ENCODE measurements around the gene MTA3. TPM values are rescaled to one million over a fixed set of nuclear protein-coding genes. Genes with fewer than 3 reads are reported as not detected.

MTA3 gene
- polyA plus RNA-seq, 1 donor from 2014 or later = 11.2 TPM

DNA sequence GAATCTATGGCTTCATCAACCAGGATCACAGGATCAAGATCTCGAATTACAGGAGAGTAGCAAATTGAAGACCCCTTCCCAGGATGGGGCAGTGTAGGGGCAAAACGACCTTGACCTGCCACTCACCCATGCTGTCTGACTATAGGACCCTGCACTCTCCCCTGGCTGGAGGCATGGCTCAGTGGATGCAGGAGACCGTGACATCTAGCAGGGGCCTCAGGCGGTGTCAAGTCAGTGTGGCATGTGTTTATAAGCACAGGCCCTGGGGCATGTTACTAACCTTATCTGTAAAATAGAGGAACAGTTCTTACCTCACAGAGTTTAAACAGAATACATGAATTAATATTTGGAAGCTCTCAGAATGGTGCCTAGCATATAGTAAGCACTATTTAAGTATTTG is 220.4 kb downstream of the MTA3 start:
- Histone ChIP-seq H3K9ac (ENCODE audit: low read length) (no peak overlapping the region), H3K4me3 (ENCODE audit: low read length) (no peak overlapping the region), H3K36me3 (ENCODE audit: insufficient read depth, low read length) (no peaks in the 10 kb centered on the region), H3K79me2 (replicated peaks; ENCODE audit: insufficient read depth, low read length) (no peaks in the 10 kb centered on the region), H3K27me3 (ENCODE audit: insufficient read depth, low read depth, low read length) (peaks cover 30% of the 10 kb centered on the region), H2AFZ (ENCODE audit: low read depth, low read length) (no peak overlapping the region), H3K27ac (ENCODE audit: low read length) (no peak overlapping the region), H3K4me2 (ENCODE audit: low read length) (no peak overlapping the region), H4K20me1 (ENCODE audit: insufficient read depth) (no peaks in the 10 kb centered on the region), H3K9me3 (ENCODE audit: low read length) (no peaks in the 10 kb centered on the region), H3F3A (ENCODE audit: insufficient read depth, low read length, poor library complexity, severe bottlenecking) (no peaks in the 10 kb centered on the region), H3K9me2 (ENCODE audit: insufficient read depth, low read length) (no peaks in the 10 kb centered on the region)
- TF ChIP-seq MXI1 (conservative IDR thresholded peaks at IDR 0.05; ENCODE audit: poor library complexity, severe bottlenecking) = no peak
- TF ChIP-seq CTCF (IDR thresholded peaks at IDR 0.05; ENCODE audit: poor library complexity, severe bottlenecking) = no peak
- no peak for TF ChIP-seq TAF1 (IDR thresholded peaks at IDR 0.05; ENCODE audit: low read depth)
- TF ChIP-seq SMC3 (conservative IDR thresholded peaks at IDR 0.05; ENCODE audit: poor library complexity) = no peak
- TF ChIP-seq EZH2 (IDR thresholded peaks at IDR 0.05; ENCODE audit: borderline replicate concordance, insufficient read depth, low read length, poor library complexity, severe bottlenecking) = no peak
- TF ChIP-seq, protein P1, sequence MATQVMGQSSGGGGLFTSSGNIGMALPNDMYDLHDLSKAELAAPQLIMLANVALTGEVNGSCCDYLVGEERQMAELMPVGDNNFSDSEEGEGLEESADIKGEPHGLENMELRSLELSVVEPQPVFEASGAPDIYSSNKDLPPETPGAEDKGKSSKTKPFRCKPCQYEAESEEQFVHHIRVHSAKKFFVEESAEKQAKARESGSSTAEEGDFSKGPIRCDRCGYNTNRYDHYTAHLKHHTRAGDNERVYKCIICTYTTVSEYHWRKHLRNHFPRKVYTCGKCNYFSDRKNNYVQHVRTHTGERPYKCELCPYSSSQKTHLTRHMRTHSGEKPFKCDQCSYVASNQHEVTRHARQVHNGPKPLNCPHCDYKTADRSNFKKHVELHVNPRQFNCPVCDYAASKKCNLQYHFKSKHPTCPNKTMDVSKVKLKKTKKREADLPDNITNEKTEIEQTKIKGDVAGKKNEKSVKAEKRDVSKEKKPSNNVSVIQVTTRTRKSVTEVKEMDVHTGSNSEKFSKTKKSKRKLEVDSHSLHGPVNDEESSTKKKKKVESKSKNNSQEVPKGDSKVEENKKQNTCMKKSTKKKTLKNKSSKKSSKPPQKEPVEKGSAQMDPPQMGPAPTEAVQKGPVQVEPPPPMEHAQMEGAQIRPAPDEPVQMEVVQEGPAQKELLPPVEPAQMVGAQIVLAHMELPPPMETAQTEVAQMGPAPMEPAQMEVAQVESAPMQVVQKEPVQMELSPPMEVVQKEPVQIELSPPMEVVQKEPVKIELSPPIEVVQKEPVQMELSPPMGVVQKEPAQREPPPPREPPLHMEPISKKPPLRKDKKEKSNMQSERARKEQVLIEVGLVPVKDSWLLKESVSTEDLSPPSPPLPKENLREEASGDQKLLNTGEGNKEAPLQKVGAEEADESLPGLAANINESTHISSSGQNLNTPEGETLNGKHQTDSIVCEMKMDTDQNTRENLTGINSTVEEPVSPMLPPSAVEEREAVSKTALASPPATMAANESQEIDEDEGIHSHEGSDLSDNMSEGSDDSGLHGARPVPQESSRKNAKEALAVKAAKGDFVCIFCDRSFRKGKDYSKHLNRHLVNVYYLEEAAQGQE (IDR thresholded peaks at IDR 0.05; ENCODE audit: borderline replicate concordance) = no peak
- TF ChIP-seq EP300 (conservative IDR thresholded peaks at IDR 0.05; ENCODE audit: poor library complexity, severe bottlenecking) = no peak
- no peak for TF ChIP-seq RAD21 (conservative IDR thresholded peaks at IDR 0.05)
- no peak for TF ChIP-seq POLR2AphosphoS5 (IDR thresholded peaks at IDR 0.05)

GRCh38 chr2:42789751-42790150 is 221.3 kb downstream of the MTA3 start:
- Histone ChIP-seq H3K27me3 (ENCODE audit: insufficient read depth, low read depth, low read length) (peaks cover 32% of the 10 kb centered on the region), H3K9me3 (ENCODE audit: low read length) (no peaks in the 10 kb centered on the region), H4K20me1 (ENCODE audit: insufficient read depth) (no peaks in the 10 kb centered on the region), H3K4me2 (ENCODE audit: low read length) (no peak overlapping the region), H3K4me3 (ENCODE audit: low read length) (no peak overlapping the region), H3K9me2 (ENCODE audit: insufficient read depth, low read length) (no peaks in the 10 kb centered on the region), H3K27ac (ENCODE audit: low read length) (no peak overlapping the region), H3K9ac (ENCODE audit: low read length) (no peak overlapping the region), H3K79me2 (replicated peaks; ENCODE audit: insufficient read depth, low read length) (no peaks in the 10 kb centered on the region), H2AFZ (ENCODE audit: low read depth, low read length) (no peak overlapping the region), H3K36me3 (ENCODE audit: insufficient read depth, low read length) (no peaks in the 10 kb centered on the region), H3F3A (ENCODE audit: insufficient read depth, low read length, poor library complexity, severe bottlenecking) (no peaks in the 10 kb centered on the region)
- no peak for TF ChIP-seq CTCF (IDR thresholded peaks at IDR 0.05; ENCODE audit: poor library complexity, severe bottlenecking)
- no peak for TF ChIP-seq TAF1 (IDR thresholded peaks at IDR 0.05; ENCODE audit: low read depth)
- no peak for TF ChIP-seq EP300 (conservative IDR thresholded peaks at IDR 0.05; ENCODE audit: poor library complexity, severe bottlenecking)
- TF ChIP-seq, protein P1 (IDR thresholded peaks at IDR 0.05; ENCODE audit: borderline replicate concordance) = no peak
- no peak for TF ChIP-seq MXI1 (conservative IDR thresholded peaks at IDR 0.05; ENCODE audit: poor library complexity, severe bottlenecking)

Data from neural cell (in vitro differentiated cells).